ENCODE data around the gene TDG.

Gene TDG

DNA sequence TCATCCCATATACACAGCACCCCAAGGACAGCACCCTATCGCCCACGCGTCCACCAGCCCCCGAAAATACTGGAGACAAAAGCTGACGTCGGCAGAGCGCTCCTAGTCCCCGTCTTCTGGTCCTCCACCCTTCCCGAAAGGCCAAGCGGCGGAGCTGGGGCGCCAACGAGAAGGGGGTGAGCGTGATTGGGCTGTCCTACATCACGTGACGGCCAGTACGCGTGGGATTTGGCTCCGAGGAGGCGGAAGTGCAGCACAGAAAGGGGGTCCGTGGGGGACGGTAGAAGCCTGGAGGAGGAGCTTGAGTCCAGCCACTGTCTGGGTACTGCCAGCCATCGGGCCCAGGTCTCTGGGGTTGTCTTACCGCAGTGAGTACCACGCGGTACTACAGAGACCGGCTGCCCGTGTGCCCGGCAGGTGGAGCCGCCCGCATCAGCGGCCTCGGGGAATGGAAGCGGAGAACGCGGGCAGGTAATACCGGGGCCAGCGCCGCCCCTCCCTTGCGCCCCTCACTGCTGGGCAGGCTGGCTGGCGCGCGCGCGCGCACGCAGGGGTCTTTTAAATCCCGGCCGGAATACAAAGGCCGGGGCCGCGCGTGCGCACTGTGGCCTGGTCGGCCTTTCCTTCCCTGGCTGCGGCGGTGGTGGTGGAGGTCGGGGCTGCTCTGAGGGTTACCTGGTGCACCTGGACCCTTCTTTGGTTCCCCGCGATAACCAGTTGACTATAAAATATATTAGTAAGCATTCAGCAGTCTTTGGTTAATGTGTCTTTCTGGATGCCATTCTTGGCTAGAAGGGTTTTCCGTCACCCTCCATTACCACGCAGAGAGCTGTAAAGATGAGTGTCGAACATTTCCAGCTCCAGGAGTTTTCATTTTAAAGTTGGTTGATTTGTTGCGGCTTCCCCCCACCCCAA, at the start of gene TDG:
TSS of gene TDG (plus strand) at position 283 of the 915 bp plus-strand sequence. CDS start at position 449, 166 bp downstream.
- peak; percentile 96 for DNase-seq (ENCODE audit: low spot score)

DNA sequence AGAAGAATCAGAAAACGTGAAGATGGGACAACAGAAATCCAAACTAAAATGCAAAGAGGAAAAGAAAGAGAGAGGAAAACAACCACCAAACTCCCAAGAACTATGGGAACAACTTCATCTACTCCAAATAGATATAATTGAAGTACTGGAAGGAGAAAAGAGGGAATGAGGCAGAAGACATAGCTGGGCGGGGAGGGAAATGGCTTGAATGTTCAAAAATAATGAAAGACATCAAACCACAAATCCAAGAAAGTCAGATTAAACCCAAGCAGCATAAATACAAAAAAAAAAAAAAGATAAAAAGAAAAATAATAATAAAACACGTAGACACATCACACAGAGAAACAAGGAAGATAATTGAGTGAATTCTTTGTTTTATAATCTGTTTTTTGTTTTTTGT, 47.8 kb upstream of the TDG start:
- DNase-seq (ENCODE audit: low spot score), result no peak

DNA sequence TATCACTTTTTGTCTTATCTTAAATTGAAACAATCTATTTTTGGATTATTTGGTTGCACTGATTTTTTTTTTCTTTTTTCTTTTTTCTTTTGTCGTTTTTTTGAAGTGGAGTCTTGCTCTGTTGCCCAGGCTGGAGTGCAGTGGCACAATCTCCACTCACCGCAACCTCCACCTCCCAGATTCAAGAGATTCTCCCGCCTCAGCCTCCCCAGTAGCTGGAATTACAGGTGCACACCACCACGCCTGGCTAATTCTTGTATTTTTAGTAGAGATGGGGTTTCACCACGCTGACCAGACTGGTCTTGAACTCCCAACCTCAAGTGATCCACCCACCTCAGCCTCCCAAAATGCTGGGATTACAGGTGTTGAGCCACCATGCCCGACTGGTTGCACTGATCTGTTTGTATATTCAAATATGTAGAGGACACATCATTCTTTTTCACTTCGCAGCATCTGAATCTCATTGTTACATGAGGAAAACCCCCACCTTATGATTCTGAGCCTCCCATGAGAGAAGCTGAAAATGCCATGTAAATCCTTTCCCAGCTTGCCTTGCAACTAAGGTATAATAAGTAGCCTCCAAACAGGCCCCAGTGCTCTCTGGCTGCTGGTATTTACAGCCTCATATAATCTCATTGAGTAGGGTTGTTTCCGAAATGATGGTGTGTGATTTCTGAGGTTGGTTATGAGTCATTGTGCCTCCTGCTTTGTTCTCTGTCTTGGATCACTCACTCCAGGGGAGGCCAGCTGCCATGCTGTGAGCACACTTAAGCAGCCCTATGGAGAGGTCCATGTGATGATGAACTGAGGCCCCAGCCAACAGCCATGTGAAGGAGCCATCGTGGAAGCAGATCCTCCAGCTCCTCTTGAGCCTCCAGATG, 40.7 kb upstream of the TDG start:
- DNase-seq (ENCODE audit: low spot score), result peak; percentile 21

DNA sequence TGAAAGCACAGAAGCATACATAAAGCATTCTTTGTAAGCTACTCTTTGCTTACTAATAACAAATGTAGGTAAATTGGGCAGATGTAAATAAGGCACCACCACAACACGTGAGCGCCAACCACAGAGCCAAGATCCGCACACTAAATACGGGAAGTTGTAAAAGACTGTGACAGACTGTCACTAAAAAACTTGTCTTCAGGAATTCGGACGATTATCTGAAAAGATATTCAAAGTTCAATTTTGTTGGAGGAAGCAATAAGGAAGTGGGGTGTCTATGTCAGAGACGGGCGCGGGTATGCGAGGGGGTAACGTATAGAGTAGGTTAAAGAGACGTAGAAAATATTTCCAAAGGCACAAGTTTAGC, 37.0 kb upstream of the TDG start:
- DNase-seq (ENCODE audit: low spot score), result no peak

DNA sequence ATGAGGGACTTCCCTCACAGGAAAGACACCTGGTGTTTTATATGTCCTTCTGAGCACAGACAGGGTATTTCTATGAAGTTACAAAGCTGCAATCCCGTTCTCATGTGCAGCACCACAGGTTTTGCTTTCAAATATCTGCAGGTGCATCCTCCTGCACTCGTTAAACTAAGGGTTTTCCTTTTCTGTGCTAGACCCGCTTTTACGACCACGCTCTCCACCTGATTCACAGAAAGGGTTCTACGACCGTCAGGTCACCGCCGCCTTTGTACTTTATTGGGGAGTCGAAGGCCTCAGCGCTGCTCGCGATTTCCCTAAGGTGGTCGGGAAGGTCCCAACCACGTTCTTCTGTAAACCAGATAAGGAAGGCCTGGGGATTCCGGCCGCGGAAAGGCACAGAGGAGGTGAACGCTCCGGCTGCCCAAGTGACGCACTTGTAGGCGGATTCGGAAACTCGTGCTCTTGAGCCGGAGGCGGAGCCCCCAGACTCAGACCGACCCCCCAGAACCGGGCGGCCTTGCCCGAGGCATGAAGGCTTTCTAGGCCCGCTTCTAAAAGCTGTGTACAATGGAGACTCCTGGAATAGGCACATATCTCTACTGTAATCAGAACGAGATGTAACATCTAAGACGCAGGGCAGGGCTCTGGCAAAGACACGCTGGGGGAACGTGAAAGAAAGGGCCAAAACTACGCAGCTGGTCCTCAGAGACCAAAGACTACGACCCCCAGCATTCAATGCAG, 36.5 kb upstream of the TDG start:
- peak; percentile 92 for DNase-seq (ENCODE audit: low spot score)

DNA sequence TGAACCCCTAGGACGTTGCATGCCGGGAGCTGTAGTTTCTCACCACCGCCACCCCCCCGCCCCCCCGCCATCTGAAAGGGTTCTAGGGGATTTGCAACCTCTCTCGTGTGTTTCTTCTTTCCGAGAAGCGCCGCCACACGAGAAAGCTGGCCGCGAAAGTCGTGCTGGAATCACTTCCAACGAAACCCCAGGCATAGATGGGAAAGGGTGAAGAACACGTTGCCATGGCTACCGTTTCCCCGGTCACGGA, 36.0 kb upstream of the TDG start:
- no peak for DNase-seq (ENCODE audit: low spot score)

DNA sequence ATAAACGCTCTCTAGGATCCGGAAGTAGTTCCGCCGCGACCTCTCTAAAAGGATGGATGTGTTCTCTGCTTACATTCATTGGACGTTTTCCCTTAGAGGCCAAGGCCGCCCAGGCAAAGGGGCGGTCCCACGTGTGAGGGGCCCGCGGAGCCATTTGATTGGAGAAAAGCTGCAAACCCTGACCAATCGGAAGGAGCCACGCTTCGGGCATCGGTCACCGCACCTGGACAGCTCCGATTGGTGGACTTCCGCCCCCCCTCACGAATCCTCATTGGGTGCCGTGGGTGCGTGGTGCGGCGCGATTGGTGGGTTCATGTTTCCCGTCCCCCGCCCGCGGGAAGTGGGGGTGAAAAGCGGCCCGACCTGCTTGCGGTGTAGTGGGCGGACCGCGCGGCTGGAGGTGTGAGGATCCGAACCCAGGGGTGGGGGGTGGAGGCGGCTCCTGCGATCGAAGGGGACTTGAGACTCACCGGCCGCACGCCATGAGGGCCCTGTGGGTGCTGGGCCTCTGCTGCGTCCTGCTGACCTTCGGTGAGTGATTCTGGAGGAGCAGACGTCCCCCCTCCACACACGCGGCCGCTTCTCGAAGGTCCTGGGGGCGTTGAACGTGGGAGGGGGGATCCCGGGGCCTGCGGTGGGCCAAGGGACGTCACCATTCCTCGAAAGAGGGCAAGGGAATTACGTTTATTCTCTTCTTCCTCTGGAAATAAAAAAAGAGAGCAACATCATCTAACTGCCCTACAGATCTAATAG, 35.5 kb upstream of the TDG start, which contains the start of gene HSP90B1:
TSS of gene HSP90B1 (plus strand) at position 377 of the 753 bp plus-strand sequence. CDS start at position 483, 106 bp downstream.
- DNase-seq (ENCODE audit: low spot score), result peak; percentile 100

DNA sequence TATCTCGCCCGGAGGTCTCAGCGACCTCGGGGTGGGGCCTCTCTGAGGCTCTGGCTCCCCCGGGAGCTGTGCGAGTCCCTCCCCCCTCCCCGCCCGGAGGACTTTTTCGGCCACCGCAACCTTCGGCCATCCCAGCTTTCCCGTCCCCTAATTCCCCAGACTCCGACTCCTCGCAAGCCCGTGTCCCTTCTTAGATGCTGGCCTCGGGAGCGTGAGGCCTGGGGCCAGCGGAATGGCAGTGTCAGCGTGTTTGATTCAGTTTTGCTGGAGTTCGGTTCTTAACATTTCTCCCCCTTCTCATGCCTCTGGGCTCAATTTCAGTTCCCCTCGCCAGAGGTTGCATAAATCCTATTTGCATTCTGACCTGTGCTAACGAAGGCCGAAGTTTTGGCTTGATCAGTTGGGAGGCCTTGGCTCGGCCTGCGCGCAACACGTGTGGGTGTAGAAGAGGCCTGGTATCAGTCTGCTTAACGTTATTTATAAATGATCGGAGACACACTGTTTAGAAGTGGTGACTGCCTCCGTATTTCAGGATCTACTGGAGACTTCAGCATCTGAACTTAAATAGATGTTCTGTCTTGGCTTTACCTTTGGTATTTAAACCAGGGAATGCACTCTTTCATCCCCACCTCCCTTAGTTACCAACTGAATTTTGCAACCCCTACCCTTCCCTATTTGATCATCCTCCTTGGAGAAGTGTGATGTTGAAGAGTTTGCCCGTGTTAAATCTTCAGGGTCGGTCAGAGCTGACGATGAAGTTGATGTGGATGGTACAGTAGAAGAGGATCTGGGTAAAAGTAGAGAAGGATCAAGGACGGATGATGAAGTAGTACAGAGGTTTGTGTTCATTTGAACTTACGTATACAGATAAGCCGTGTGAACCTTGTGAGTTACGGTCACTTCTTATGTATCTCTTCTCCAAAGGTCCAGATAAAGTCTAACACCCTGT, 34.6 kb upstream of the TDG start:
- peak; percentile 49 for DNase-seq (ENCODE audit: low spot score)

DNA sequence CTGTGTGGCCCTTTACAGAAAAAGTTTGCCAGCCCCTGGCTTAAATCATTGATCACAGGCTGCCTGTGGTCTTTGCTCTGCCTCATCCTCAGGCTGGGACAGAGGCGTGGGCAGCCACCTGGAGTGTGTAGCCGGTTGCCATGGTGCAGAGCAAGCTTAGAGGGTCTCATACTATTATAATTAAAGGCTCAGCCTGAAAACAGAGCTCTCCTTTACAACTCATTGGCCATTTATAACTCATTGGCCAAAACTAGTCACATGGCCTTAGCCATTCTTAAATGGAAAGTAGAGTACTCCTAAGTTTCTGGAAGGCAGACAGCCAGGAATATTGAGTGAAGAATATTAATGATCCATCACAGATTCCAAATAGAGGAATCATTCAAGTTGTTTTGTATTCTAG, 32.4 kb upstream of the TDG start:
- DNase-seq (ENCODE audit: low spot score), result no peak

DNA sequence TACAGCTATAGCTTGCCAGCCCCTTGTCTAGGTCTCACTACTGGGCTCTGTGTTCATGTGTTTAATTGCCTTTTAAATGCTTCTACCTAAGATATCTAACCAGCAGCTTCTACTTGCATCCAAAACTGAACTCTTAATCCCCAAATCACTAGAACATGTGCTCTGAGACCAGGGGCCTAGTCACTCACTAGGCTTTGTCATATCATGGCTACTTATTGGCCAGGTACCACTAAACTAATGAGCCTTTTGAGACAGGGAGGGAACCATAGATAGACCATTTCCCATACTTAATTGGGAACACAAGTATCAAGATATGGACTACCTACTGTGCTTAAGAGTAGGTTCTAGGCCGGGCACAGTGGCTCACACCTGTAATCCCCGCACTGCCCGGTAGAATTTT, 29.0 kb upstream of the TDG start:
- DNase-seq (ENCODE audit: low spot score), result no peak

DNA sequence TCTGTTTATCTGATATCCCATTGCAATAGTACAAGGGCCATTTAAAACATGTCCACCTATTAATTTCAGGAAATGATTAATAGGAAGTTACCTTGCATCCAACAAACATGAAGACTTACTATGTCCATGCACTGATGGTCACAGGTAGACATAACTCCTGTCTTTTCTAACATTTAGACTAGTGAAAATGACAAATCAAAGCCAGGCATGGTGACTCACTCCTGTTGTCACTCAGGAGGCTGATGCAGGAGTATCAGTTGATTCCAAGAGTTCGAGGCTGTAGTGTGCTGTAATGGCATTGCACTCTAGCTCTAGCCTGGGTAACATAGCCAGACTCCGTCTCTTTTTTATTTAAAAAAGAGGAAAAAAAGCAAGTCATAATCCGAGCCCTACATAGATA, 20.7 kb upstream of the TDG start:
- no peak for DNase-seq (ENCODE audit: low spot score)

DNA sequence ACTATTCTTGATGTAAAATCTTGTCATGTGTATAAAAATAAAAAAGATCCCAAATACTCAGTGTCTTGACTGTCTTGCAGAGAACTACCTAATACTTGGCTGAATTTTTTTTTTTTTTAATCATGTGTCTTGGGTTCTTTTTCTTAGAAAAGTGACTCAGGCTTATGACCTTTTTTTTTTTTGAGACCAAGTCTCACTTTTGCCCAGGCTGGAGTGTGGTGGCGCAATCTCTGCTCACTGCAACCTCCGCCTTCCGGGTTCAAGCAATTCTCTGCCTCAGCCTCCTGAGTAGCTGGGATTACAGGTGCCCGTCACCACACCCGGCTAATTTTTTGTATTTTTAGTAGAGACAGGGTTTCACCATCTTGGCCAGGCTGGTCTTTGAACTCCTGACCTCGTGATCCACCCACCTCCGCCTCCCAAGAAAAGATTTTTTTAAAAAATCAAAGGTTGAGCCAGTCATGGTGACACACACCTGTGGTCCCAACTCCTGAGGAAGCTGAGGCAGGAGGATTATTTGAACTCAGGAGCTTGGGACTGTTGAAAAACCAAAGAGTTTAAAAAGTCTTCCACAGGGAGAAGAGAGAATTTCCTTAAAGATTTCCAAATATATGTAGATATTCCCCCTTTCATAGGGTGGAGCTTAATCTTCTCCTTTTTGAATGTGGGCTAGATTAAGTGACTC, 17.7 kb upstream of the TDG start:
- DNase-seq (ENCODE audit: low spot score), result no peak

DNA sequence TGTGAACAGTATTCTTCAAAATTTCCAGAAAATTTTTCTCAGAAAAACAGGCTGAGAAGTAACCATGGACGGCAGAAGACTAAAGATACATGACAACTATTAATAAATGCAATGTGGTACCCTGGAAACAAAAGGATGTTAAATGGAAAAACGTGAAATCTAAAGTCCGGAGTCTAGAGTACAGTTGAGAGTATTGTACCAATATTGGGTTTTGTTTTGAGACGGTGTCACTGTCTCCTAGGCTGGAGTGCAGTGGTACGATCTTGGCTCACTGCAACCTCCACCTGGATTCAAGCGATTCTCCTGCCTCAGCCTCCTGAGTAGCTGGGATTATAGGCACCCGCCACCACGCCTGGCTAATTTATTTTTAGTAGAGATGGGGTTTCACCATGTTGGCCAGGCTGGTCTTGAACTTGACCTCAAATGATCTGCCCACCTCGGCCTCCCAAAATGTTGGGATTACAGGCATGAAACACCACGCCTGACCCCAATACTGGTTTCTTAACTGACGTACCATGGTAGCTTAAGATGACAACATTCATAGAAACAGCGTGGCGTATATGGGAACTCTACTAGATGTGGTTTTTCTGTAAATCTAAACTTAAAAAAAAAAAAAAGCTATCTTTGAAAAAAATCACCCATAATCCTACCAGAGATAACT, 16.8 kb upstream of the TDG start:
- DNase-seq (ENCODE audit: low spot score), result no peak

DNA sequence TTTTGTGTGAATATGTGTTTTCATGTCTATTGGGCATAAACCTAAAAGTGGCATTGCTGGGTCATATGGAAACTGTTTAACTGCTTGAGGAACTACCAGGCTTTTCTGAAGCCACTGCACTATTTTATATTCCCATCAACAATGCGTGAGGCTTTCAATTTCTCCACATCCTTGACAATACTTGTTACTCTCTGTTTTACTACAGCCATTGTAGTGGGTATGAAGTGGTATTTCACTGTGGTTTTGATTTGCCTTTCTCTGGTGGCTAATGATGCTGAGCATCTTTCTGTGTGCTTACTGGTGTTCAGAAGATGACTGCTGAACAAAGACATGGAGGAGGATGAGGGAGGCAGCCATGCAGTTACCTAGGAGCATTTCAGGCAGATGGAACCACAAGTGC, 13.2 kb upstream of the TDG start:
- DNase-seq (ENCODE audit: low spot score), result no peak

DNA sequence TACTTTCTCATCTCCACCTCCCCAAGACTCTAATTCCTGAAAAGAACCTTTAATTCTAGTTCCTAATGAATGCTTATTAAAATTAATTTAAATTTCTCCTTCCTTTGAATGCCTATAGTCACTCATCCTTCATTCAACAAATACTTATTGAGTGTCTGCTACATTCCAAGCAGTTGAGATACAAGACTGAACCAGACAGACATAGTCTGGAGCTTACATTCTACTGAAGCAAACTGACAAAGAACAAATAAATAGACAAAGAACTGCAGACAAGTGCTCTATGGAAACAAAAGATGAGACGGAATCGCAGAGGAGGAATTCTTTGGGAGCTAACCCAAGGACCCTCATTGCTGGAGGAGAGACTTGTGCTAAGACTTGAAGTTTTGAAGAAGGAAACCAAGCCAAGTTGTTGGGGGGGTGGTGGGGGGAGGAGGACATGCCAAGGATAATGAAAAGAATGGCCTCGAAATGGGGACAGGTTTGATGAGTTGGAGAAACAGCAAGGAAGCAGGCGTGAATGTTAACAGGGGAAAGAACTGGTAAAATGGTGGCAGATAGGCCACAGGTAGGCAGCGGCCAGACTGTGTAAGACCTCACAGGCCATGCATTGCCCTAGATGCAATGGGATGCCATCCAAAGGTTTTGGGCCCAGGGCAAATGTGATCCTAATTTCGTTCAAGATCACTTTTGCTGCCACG, 9.7 kb upstream of the TDG start:
- no peak for DNase-seq (ENCODE audit: low spot score)

DNA sequence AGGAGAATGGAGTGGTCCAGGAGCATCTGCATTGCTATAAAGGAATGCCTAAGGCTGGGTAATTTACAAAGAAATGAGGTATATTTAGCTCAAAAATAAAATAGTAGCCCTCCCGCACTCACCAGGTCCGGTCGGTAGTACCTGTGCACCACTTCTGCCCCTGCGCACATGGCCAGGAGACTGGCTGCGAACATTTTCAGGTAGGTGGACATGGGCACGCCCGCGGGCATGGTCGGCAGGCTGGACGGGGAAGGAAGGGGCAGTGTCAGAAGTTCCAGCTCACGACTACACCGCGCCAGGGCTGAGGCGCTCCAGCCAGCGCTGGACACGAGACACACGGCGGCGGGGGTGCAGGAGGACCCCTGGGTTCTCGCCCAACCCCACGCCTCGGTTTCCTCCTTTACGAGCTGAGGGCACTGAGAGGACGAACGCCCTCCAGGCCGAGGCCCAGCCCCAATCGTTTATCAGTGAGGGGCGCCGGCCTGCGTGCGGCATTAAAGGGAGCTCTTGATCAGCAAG, 9.1 kb upstream of the TDG start:
- peak; percentile 39 for DNase-seq (ENCODE audit: low spot score)

DNA sequence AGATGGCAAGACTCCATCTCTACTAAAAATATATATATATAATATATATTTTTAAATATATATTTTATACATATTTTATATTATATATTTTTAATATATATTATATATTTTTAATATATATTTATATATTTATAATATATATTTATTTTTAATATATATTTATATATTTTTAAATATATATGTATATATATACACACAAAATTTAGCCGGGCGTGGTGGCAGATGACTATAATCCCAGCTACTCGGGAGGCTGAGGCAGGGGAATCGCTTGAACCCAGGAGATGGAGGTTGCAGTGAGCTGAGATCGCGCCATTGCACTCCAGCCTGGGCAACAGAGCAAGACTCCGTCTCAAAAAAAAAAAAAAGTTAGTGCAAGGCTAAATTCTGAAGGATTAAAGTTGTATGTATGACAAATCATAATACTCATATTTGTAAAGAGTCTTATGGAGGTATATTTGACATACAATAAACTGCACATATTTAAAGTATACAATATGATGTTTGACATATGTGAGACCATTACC, 7.7 kb upstream of the TDG start:
- no peak for DNase-seq (ENCODE audit: low spot score)

DNA sequence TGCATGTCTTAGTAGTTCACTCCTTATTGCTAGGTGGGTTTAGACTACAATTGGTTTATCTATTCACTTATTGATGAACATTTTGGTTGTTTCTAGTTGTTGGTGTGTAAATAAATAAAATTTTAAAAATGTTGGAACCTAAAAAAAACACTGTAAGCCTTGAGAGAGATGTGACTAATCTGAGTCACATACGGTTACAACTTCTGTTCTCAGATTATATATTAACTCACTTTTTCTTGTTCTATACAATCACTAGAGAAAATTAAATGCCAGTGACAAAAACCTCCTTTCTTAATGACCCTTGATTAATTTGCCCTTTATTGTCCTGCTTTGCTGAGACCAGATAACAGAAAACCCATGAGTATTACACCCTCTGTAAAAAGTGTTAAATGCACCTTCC, 7.1 kb upstream of the TDG start:
- no peak for DNase-seq (ENCODE audit: low spot score)

Measured in GM03348 (cell line).